BLaER1 (cell line): ENCODE results near the gene NAA10.
A peak's percentile ranks its signal among the peaks of the same experiment; 100 is the strongest.

Source experiments
- H3K27ac ChIP-seq: shearing (Covaris generic); formaldehyde crosslinking; 2 replicates; pipeline ENCODE4 v1.8.1; 2022
- H3K27me3 ChIP-seq: shearing (Covaris generic); formaldehyde crosslinking; 2 replicates; pipeline ENCODE4 v1.8.1; 2022
- H3K36me3 ChIP-seq: shearing (Covaris generic); formaldehyde crosslinking; 2 replicates; pipeline ENCODE4 v1.8.1; 2022
- H3K4me1 ChIP-seq: shearing (Covaris generic); formaldehyde crosslinking; 2 replicates; pipeline ENCODE4 v1.8.1; 2022
- H3K4me2 ChIP-seq: shearing (Covaris generic); formaldehyde crosslinking; 2 replicates; pipeline ENCODE4 v1.8.1; 2022
- H3K4me3 ChIP-seq: shearing (Covaris generic); formaldehyde crosslinking; 2 replicates; pipeline ENCODE4 v1.8.1; 2022
- H3K9ac ChIP-seq: shearing (Covaris generic); formaldehyde crosslinking; 2 replicates; pipeline ENCODE4 v1.8.1; 2022
- H3K9me3 ChIP-seq: shearing (Covaris generic); formaldehyde crosslinking; 2 replicates; pipeline ENCODE4 v1.8.1; 2022
- H4K20me1 ChIP-seq: shearing (Covaris generic); formaldehyde crosslinking; 2 replicates; pipeline ENCODE4 v1.8.1; 2022
- Cebpa-rat ChIP-seq: shearing (Covaris generic); IDR thresholded peaks from 2 replicates; pipeline ENCODE4 v1.8.1; 2022

The NAA10 gene

DNA sequence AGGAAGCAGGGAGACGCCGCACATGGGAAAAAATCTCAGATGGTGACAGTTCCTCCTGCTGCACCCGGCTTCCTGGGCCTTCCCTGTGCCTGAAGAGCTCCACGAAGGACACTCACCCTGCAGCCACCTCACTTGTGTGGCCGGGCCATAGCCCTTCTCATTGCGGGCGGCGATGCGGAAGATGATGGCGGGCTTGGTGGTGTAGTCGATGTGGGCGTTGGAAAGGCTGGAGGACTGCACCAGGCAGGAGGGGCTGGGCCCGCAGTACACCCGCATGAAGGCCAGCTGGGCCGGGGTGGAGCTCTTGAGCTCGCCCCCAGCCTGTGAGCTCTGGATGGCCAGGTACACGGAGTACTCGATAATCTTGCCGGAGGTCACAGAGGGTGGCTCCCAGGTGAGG, 15.3 kb upstream of the NAA10 start:
- Histone ChIP-seq H3K4me1 (peaks cover 88% of the 10 kb centered on the region), H4K20me1 (peaks cover 97% of the 10 kb centered on the region), H3K36me3 (peaks cover 58% of the 10 kb centered on the region), H3K4me3 (no peak overlapping the region), H3K4me2 (peak overlapping the region; percentile 65), H3K27ac (peak overlapping the region; percentile 71), H3K9ac (peak overlapping the region; percentile 56), H3K9me3 (no peaks in the 10 kb centered on the region), H3K27me3 (peaks cover 8% of the 10 kb centered on the region; the same call in 1 of the 2 replicates)
- no peak for TF ChIP-seq Cebpa-rat

DNA sequence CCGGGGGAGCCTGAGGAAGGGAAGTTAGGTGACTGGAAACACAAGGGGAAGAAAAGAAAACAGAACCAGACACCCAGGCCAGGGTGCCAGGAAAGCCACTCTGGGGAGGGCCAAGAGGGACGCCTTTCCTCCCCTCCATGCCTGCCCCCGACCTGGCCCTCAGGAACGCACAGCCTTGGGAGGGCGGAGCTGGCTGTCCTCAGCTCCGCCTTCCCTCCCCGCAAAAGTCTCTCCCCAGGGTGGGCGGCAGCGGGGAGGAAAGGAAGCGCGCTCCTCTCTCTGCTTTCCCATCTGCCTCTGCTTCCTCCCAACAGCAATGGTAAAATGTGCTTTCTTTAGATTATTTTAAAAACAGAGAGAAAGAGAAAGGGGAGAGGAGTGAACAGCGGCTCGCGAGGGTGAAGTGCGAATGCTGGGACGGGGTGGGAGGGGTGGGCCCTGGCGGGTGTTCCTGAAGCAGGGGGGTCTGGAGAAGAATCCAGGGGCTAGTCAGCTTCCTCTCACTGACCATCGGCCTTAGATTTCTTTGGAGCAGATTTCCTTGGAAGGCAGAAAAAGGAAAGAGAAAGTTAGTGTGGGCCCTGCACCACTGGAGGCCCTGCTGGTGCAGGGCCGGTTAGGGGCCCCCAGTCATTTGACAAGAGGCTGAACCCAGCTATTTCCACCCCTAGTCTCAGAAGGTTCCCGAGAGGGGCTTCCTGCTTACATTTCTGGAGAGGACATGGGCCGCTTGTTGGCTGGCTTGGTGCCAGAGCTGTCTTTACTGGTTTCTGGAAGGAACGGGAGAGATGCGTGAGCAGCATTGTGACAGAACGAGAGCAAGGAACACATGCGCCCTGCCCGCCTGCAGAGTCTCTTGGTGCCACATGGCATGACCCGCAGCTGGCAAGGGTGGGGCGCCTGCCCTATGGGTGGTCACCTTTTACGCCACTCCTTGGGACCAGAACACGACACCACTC, 14.3 kb upstream of the NAA10 start:
- Histone ChIP-seq H3K27ac (peak overlapping the region; percentile 71), H4K20me1 (peaks cover 97% of the 10 kb centered on the region), H3K36me3 (peaks cover 48% of the 10 kb centered on the region), H3K27me3 (peaks cover 17% of the 10 kb centered on the region), H3K9me3 (no peaks in the 10 kb centered on the region), H3K4me1 (peaks cover 97% of the 10 kb centered on the region), H3K4me2 (peak overlapping the region; percentile 65), H3K4me3 (no peak overlapping the region), H3K9ac (peak overlapping the region; percentile 56)
- TF ChIP-seq Cebpa-rat = no peak

DNA sequence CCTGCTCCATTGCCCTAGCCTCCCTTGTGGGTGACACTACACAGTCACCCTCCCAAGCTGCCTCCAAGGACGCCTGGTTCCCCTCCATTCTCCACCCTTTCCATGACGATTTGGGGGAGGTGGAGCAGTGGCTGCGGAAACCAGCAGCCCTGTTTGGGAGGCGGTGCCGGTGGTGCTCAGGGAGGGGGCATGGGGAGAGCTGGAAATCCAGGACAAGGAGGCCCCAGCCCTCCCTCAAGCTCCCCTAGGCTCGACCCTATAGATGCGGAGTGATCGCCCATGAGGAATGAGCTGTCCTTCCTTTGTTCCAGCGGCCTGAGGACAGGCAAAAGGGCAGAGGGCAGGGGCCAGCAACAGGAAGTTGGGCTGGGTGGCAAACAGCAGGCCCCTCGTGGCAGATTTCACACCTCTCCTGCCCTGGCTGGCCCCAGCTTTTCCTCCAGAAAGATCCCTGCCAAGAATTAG, 13.2 kb upstream of the NAA10 start:
- Histone ChIP-seq H3K9ac (peak overlapping the region; percentile 56; the same call in 1 of the 2 replicates), H3K27ac (peak overlapping the region; percentile 68), H3K4me2 (peak overlapping the region; percentile 65), H3K36me3 (peaks cover 39% of the 10 kb centered on the region), H3K9me3 (no peaks in the 10 kb centered on the region), H3K4me1 (peaks cover 97% of the 10 kb centered on the region), H3K27me3 (peaks cover 27% of the 10 kb centered on the region), H3K4me3 (no peak overlapping the region), H4K20me1 (peaks cover 97% of the 10 kb centered on the region)
- no peak for TF ChIP-seq Cebpa-rat

DNA sequence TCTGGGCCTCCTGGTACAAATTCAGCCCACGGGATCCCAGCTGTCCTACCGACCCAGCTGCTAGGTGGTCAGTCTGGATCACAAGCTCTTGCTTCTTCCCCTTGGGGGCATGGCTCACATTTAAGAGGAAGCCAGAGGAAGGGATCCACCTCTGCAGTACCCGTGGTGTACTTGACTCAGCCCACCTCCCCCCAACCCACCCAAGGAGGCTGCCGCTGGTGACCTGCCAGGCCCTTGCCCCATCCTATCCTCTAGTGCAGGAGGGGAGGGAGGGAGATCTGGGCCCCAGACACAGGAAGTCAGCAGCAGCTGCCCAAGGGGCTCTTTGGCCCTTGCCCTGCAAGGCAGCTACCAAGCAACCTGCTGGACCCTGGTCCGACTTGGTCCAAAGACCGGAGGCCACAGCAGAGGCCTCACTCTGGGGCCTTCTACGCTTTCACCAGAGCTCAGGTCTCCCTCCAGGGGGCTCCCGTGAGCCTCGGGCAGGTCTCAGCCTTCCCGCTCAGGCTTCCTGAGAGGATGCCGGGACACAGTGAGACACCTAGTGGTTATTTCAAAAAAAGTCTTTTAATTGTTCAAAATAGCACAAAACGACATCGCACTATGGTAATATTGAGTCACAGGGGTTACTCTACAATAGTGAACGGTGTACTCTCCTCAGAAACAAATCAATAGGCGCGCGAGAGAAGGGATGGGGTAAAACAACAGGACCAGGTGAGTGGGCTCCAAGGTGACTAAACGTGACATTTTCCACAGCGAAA, 12.4 kb upstream of the NAA10 start:
- Histone ChIP-seq H3K4me3 (no peak overlapping the region), H3K4me2 (peak overlapping the region; percentile 65), H4K20me1 (peaks cover 97% of the 10 kb centered on the region), H3K9me3 (no peaks in the 10 kb centered on the region), H3K4me1 (peaks cover 97% of the 10 kb centered on the region), H3K27ac (peak overlapping the region; percentile 68), H3K27me3 (peaks cover 36% of the 10 kb centered on the region), H3K9ac (0 out of 2 replicates have a peak overlapping the region, but pooled peaks have one; percentile 56), H3K36me3 (peaks cover 30% of the 10 kb centered on the region)
- no peak for TF ChIP-seq Cebpa-rat

DNA sequence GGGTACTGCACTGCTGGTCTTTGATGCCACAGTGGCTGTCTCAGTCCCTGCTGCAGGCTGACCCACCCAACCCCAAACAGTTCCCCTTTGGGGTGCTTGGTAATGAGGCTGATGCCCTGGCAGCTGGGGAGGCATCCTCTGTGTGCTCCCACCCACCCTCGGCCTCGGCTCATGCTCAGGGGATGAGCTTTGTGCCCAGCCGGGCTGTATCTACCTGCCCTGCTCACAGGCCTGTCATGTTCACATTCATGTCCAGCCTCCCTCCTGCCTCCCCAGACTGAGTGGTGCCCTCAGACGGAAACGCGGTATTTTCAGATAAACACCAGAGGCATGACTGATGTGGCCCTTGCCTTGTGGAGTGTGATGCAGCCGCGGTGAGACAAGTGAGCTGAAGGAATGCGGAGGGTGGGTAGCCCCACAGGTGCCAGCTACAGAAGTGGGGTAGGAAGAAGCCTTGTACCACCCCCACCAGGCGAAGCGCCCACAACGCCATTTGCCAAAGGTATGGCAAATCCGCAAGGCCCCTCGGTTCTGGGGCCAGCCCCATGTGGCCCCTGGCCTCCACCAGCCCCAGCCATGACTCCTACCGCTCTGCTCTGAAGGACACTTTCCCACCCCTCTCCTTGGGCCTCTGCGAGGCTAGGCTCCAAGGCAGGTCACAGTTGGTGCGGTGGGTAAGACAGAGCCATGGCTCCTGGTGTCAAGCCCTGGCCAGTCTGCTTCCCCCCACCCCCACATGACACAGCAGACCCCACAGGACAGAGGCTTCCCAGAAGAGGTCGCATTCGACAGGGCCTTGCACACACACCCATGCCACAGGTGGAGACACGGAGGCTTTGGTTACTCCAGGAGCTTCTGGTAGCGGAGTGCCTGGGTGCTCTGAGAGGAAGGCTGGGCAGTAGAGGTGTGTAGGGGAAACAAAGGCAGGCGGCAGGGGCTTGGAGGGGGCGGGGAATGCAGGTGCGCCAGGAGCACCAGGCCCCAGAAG, 11.4 kb upstream of the NAA10 start:
- Histone ChIP-seq H3K9me3 (no peaks in the 10 kb centered on the region), H4K20me1 (peaks cover 94% of the 10 kb centered on the region), H3K4me3 (no peak overlapping the region), H3K27me3 (peaks cover 44% of the 10 kb centered on the region), H3K9ac (no peak overlapping the region), H3K4me1 (peaks cover 92% of the 10 kb centered on the region), H3K36me3 (peaks cover 21% of the 10 kb centered on the region), H3K4me2 (peak overlapping the region; percentile 65), H3K27ac (peak overlapping the region; percentile 42)
- TF ChIP-seq Cebpa-rat = no peak

DNA sequence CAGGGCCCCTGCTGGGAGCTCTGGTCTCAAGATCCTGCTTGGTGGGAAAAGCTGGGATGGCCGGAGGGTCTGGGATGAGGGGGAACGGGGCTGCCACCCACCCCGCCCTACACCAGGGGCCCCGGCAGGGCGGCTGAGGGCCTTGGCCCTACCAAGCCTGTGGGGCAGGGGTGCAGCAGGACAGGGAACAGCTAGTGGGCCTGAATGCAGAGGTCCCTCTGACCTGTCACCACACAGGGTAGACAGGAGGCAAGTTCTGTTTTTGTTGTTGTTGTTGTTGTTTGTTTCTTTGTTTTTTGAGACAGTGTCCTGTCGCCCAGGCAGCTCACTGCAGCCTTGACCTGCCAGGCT, 9.9 kb upstream of the NAA10 start:
- H3K4me3 ChIP-seq = peak overlapping the region; percentile 67; the same call in 1 of the 2 replicates
- no peak overlapping the region for H3K9ac ChIP-seq
- peak overlapping the region; percentile 80 for H3K4me2 ChIP-seq
- H3K4me1 ChIP-seq = peaks cover 92% of the 10 kb centered on the region
- H4K20me1 ChIP-seq = peaks cover 91% of the 10 kb centered on the region
- no peak overlapping the region for H3K27ac ChIP-seq
- no peaks in the 10 kb centered on the region for H3K9me3 ChIP-seq
- peaks cover 6% of the 10 kb centered on the region for H3K36me3 ChIP-seq
- no peak for TF ChIP-seq Cebpa-rat
- peaks cover 59% of the 10 kb centered on the region for H3K27me3 ChIP-seq

DNA sequence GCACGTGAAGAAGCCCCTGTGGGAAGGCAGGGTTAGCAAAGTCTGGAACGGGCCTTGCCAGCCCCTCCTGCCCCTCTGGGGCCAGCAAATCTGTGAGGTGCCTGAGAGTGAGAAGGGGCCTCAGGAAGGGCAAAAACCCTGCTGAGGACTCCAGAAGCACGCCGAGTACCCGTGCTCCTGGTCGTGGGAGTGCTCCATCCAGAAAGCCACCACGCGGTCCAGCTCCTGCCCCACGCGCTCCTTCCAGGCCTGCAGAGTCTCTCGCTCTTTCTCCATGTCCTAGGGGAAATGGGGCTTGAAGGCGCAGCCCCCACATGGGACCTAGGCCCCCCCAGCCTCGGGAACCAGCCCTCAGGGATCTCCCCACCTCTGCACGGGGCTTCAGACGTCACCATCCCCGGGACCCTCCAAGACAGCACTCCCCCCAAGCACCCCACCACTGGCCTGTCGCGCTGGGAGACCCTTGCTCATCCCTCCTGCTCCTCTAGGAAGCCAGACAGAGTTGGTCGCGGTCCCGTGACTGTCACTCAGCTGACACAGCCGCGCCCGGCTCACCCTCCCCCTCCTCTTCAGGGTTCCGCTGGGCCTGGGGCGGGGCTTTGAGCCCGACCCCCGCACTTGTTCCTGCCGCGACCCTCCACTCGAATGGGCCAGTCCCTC, 9.4 kb upstream of the NAA10 start, which contains the start of gene RENBP:
Gene RENBP (minus strand): TSS at position 504 of the 660 bp plus-strand sequence. CDS start 33 bp downstream, at position 471.
- no peak for TF ChIP-seq Cebpa-rat
- Histone ChIP-seq H3K4me2 (peak within 1 kb of the TSS; percentile 80), H3K27me3 (peaks cover 64% of the 10 kb centered on the region), H3K9ac (peak within 1 kb of the TSS; percentile 76), H3K9me3 (no peaks in the 10 kb centered on the region), H3K27ac (peak within 1 kb of the TSS; percentile 78), H3K4me1 (peaks cover 92% of the 10 kb centered on the region), H3K36me3 (peaks cover under 1% of the 10 kb centered on the region; the same call in 1 of the 2 replicates), H3K4me3 (peak within 1 kb of the TSS; percentile 67), H4K20me1 (peaks cover 91% of the 10 kb centered on the region)

DNA sequence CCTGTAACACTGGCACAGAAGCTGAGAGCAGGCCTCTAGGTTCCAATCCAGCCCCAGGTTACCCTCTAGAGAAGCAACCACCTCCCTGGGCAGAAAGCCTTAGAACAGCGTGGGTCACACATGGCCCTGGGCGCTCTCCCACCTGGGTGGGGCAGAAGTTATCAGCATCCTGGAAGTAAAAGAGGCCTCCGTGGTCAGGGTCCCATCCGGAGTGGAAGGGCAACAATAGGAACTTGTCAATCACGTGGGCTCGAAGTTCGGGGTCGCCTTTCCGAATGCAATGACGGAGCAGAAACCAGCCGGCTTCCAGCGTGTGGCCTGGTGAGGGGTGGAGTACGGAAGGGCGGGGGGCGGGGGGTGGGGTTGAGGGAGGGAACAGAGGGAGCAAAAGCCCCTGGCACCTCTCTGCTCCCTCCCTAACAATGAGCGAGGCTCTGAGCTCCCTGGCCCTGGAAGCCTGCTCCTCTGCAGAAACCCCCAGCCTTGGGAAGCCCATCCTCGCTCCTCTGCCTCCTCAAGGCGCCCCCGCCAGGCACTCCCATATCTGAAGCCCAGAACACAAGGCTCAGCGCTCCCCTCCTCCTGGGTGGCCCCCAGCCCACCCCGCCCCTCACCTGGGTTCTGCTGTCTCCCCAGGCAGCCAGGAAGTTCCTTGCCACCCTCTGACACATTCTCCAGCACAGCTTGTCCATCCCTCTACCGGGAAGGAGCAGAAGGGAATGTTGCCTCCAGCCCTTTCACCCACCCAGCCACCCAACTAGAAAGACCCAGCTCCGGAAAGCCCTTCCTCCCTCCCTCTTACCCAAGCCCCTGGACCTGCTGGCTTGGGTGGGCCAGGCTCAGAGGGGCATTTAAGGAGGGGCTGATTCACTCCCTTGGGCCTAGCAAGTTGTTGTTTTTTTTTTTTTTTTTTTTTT, 6.8 kb upstream of the NAA10 start:
- Histone ChIP-seq H3K4me2 (peak overlapping the region; percentile 80), H3K9me3 (no peaks in the 10 kb centered on the region), H4K20me1 (peaks cover 90% of the 10 kb centered on the region), H3K27ac (peak overlapping the region; percentile 78), H3K4me3 (peak overlapping the region; percentile 58), H3K36me3 (no peaks in the 10 kb centered on the region), H3K4me1 (peaks cover 71% of the 10 kb centered on the region), H3K9ac (peak overlapping the region; percentile 66), H3K27me3 (peaks cover 87% of the 10 kb centered on the region)
- TF ChIP-seq Cebpa-rat = no peak
